ENCODE results near the gene PIK3R5. TPM values are rescaled to one million over a fixed set of nuclear protein-coding genes. Genes with fewer than 3 reads are reported as not detected.

The PIK3R5 gene
- total and polyA plus RNA-seq, 4 donors, result 11.7 to 70.9 (median 35.0) TPM

DNA sequence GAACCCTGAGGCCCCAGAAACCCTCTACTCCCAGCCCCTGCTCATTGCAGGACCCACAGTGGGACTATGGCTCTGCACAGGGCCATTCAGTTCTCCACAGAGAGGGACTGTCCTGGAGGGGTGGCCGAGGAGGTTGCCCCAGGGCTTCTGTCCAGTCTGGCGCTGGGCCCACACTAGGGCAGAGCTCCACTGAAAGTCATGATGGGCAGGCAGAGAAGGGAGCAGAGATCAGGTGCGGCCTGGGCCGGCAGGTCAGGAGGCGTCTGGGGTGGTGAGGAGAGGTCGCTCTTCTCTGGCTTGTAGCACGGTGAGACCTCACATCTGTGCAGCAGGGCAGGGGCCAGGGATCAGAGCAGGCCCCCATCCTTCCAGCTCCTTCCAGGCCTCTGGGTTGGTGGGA, 85.0 kb downstream of the PIK3R5 start:
- ATAC-seq (ENCODE audit: insufficient read depth, low FRiP score), result no peak
- Histone ChIP-seq H3K4me1 (ENCODE audit: control insufficient read depth in 5 of 5, insufficient read depth in 5 of 5, low read length in 5 of 5) (no peaks in the 10 kb centered on the region), H3K9ac (ENCODE audit: insufficient read depth in 1 of 2, low read length in 2 of 2) (no peak overlapping the region), H3K27ac (ENCODE audit: low read depth in 1 of 2, low read length in 1 of 2) (no peak overlapping the region), H3K9me3 (ENCODE audit: control insufficient read depth in 4 of 4, insufficient read depth in 3 of 4, low read length in 3 of 4) (no peaks in the 10 kb centered on the region), H3K4me3 (no peak overlapping the region), H3K27me3 (ENCODE audit: control insufficient read depth in 3 of 3, insufficient read depth in 3 of 3, low read length in 2 of 3) (peaks cover 0 to 31% (median 3%) of the 10 kb centered on the region in 3 donors), H3K36me3 (ENCODE audit: control insufficient read depth in 4 of 4, insufficient read depth in 4 of 4, low read length in 4 of 4) (peaks cover 0 to 10% (median 0%) of the 10 kb centered on the region in 4 donors)
- peak in 1 of 3 donors; percentile 10 for DNase-seq
- 91 to 94% methylated on average over 7 of the region's 7 CpGs for WGBS, 2 donors
- TF ChIP-seq, protein P1, sequence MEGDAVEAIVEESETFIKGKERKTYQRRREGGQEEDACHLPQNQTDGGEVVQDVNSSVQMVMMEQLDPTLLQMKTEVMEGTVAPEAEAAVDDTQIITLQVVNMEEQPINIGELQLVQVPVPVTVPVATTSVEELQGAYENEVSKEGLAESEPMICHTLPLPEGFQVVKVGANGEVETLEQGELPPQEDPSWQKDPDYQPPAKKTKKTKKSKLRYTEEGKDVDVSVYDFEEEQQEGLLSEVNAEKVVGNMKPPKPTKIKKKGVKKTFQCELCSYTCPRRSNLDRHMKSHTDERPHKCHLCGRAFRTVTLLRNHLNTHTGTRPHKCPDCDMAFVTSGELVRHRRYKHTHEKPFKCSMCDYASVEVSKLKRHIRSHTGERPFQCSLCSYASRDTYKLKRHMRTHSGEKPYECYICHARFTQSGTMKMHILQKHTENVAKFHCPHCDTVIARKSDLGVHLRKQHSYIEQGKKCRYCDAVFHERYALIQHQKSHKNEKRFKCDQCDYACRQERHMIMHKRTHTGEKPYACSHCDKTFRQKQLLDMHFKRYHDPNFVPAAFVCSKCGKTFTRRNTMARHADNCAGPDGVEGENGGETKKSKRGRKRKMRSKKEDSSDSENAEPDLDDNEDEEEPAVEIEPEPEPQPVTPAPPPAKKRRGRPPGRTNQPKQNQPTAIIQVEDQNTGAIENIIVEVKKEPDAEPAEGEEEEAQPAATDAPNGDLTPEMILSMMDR (IDR thresholded peaks at IDR 0.05; ENCODE audit: control extremely low read depth, extremely low read depth), result no peak

DNA sequence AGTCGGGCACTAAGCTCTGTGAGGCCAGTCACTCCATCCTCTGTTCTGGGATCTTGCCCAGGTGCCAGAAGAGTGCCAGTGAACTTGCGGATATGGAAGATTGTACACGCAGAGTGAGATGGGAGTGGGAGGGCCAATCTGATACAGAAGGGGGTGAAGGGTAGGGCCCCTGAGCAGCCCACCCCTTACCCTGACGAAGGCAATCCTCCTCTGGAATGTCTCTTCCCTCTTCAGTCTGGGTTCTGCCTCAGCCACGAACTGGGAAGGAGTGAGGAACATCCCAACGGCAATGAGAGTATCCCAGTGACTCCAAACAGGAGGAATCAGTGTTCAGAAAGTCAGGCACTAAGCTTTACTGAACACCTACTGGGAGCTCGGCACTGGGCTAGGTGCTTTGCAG, 86.1 kb downstream of the PIK3R5 start:
- TF ChIP-seq, protein P1 (IDR thresholded peaks at IDR 0.05; ENCODE audit: control extremely low read depth, extremely low read depth), result no peak
- Histone ChIP-seq H3K27me3 (ENCODE audit: control insufficient read depth in 3 of 3, insufficient read depth in 3 of 3, low read length in 2 of 3) (peaks cover 0 to 37% (median 8%) of the 10 kb centered on the region in 3 donors), H3K4me3 (no peak overlapping the region), H3K9me3 (ENCODE audit: control insufficient read depth in 4 of 4, insufficient read depth in 3 of 4, low read length in 3 of 4) (no peaks in the 10 kb centered on the region), H3K27ac (ENCODE audit: low read depth in 1 of 2, low read length in 1 of 2) (no peak overlapping the region), H3K9ac (ENCODE audit: insufficient read depth in 1 of 2, low read length in 2 of 2) (no peak overlapping the region), H3K36me3 (ENCODE audit: control insufficient read depth in 4 of 4, insufficient read depth in 4 of 4, low read length in 4 of 4) (peaks cover 0 to 10% (median 0%) of the 10 kb centered on the region in 4 donors), H3K4me1 (ENCODE audit: control insufficient read depth in 5 of 5, insufficient read depth in 5 of 5, low read length in 5 of 5) (no peaks in the 10 kb centered on the region)
- ATAC-seq (ENCODE audit: insufficient read depth, low FRiP score) (no peak), DNase-seq (peak in 1 of 3 donors; percentile 4)
- 69 to 82% methylated on average over 7 of the region's 7 CpGs for whole genome bisulfite sequencing, 2 donors

DNA sequence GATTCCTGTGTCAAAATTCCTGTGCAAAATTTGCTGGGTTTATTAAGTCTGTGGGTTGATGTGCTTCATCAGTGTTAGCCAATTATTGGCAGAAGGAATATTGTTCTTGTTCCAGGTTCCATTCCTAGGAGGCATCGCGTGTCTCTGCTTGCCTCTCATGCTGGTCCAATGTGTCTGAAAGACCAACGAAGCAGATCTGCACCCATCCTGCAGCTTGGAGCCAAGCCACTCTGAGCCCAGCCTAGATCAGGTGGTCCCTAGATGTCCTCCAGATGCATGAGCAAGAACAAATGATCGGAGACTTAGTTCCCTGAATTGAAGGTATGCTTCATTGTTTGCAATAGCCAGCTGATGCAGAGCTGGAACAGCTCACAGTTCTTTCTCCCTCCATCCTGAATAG, 87.5 kb downstream of the PIK3R5 start:
- 84 to 90% methylated on average over 4 of the region's 4 CpGs for WGBS, 2 donors
- H3K27ac ChIP-seq (ENCODE audit: low read depth in 1 of 2, low read length in 1 of 2), result no peak overlapping the region
- H3K27me3 ChIP-seq (ENCODE audit: control insufficient read depth in 3 of 3, insufficient read depth in 3 of 3, low read length in 2 of 3), result peaks cover 0 to 42% (median 19%) of the 10 kb centered on the region in 3 donors
- peaks cover 0 to 8% (median 4%) of the 10 kb centered on the region in 5 donors for H3K4me1 ChIP-seq (ENCODE audit: control insufficient read depth in 5 of 5, insufficient read depth in 5 of 5, low read length in 5 of 5)
- peak in 1 of 3 donors; percentile 0 for DNase-seq
- H3K9ac ChIP-seq (ENCODE audit: insufficient read depth in 1 of 2, low read length in 2 of 2), result no peak overlapping the region
- no peak overlapping the region for H3K4me3 ChIP-seq
- no peaks in the 10 kb centered on the region for H3K9me3 ChIP-seq (ENCODE audit: control insufficient read depth in 4 of 4, insufficient read depth in 3 of 4, low read length in 3 of 4)
- no peak for ATAC-seq (ENCODE audit: insufficient read depth, low FRiP score)
- peaks cover 0 to 7% (median 0%) of the 10 kb centered on the region in 4 donors for H3K36me3 ChIP-seq (ENCODE audit: control insufficient read depth in 4 of 4, insufficient read depth in 4 of 4, low read length in 4 of 4)
- TF ChIP-seq, protein P1 (IDR thresholded peaks at IDR 0.05; ENCODE audit: control extremely low read depth, extremely low read depth), result no peak

DNA sequence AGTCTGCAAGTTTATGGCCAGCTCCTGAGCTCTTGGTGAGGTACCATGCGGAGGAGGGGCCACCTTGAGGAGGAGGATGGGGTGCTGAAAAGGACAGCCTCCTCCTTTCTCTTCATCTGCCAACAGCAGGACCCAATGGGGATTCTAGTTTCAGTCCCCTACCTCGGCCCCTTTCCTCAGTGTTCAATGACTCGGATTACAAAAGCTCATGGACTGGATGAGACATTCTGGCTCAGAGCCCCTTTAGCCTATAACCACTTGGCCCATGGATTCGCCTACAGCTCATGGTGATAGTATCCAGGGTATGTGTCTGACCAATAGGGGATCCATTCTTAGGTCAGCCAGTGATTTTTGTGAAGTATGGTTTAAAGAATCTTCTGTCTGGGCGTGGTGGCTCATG, 89.5 kb downstream of the PIK3R5 start:
- DNase-seq, result no peak

More for the DNA sequence above, 89.5 kb downstream of the PIK3R5 start:
- peaks cover 0 to 46% (median 19%) of the 10 kb centered on the region in 3 donors for H3K27me3 ChIP-seq (ENCODE audit: control insufficient read depth in 3 of 3, insufficient read depth in 3 of 3, low read length in 2 of 3)
- 73 to 92% methylated on average over 5 of the region's 5 CpGs for WGBS, 2 donors
- H3K27ac ChIP-seq (ENCODE audit: low read depth in 1 of 2, low read length in 1 of 2), result no peak overlapping the region
- H3K9me3 ChIP-seq (ENCODE audit: control insufficient read depth in 4 of 4, insufficient read depth in 3 of 4, low read length in 3 of 4), result peaks cover 0 to 4% (median 0%) of the 10 kb centered on the region in 4 donors
- TF ChIP-seq, protein P1 (IDR thresholded peaks at IDR 0.05; ENCODE audit: control extremely low read depth, extremely low read depth), result no peak
- H3K9ac ChIP-seq (ENCODE audit: insufficient read depth in 1 of 2, low read length in 2 of 2), result no peak overlapping the region
- no peak for ATAC-seq (ENCODE audit: insufficient read depth, low FRiP score)
- H3K4me1 ChIP-seq (ENCODE audit: control insufficient read depth in 5 of 5, insufficient read depth in 5 of 5, low read length in 5 of 5), result peaks cover 0 to 11% (median 4%) of the 10 kb centered on the region in 5 donors
- no peak overlapping the region for H3K4me3 ChIP-seq
- peaks cover 0 to 7% (median 0%) of the 10 kb centered on the region in 4 donors for H3K36me3 ChIP-seq (ENCODE audit: control insufficient read depth in 4 of 4, insufficient read depth in 4 of 4, low read length in 4 of 4)
